ENCODE results near the gene KAT6B. TPM values are rescaled to one million over a fixed set of nuclear protein-coding genes. Genes with fewer than 3 reads are reported as not detected.

KAT6B gene
- total RNA-seq, 1 donor = 26.3 TPM

GRCh38 chr10:75062506-75063299 lies 236.3 kb downstream of the KAT6B start:
- DNase-seq (ENCODE audit: low read depth) = peak; percentile 21
- no peak for TF ChIP-seq CTCF (IDR thresholded peaks at IDR 0.05; ENCODE audit: insufficient read depth, low read depth, low read length)
- H3K4me3 ChIP-seq (ENCODE audit: low read depth, low read length) = no peak overlapping the region

DNA sequence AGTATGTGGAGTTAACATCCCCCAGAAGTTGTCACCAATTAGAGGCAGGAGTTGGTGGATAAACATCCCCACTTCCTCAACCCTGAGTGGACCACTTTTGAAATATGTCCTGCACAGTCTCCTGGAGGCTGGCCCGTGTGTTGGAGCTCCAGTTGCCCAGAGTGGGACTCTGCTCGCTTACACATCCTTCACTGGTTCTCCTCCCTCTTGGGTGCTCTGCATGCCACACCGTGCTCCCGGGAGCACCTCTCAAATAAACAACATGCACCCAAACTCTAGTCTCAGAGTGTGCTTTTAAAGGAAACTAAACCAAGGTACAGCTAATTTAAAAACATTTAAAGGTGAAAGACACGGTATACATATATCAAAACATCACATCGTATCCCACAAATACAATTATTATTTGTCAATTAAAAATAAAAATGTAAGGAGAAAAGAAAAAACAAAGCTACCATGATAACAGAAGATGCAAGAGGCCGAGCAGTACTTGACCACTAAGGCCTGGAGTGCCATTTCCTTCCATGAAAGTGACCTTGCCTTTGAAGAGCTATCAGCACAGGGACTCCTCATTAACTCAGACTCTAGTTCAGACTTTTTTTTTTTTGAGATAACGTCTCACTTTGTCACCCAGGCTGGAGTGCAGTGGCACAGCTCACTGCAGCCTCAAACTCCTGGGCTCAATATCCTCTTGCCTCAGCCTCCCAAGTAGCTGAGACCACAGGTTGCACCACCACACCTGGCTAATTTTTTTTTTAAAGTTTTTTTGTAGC lies 237.2 kb downstream of the KAT6B start:
- no peak overlapping the region for H3K4me3 ChIP-seq (ENCODE audit: low read depth, low read length)
- DNase-seq (ENCODE audit: low read depth) = no peak
- no peak for TF ChIP-seq CTCF (IDR thresholded peaks at IDR 0.05; ENCODE audit: insufficient read depth, low read depth, low read length)

- no peak overlapping the region for H3K4me3 ChIP-seq (ENCODE audit: low read depth, low read length)
- DNase-seq (ENCODE audit: low read depth) = no peak
- TF ChIP-seq CTCF (IDR thresholded peaks at IDR 0.05; ENCODE audit: insufficient read depth, low read depth, low read length) = no peak
Measured at GRCh38 chr10:75065076-75065475, 238.7 kb downstream of the KAT6B start.

- DNase-seq (ENCODE audit: low read depth) = no peak
- H3K4me3 ChIP-seq (ENCODE audit: low read depth, low read length) = no peak overlapping the region
- no peak for TF ChIP-seq CTCF (IDR thresholded peaks at IDR 0.05; ENCODE audit: insufficient read depth, low read depth, low read length)
Measured at GRCh38 chr10:75066271-75066670, 239.9 kb downstream of the KAT6B start.

DNA sequence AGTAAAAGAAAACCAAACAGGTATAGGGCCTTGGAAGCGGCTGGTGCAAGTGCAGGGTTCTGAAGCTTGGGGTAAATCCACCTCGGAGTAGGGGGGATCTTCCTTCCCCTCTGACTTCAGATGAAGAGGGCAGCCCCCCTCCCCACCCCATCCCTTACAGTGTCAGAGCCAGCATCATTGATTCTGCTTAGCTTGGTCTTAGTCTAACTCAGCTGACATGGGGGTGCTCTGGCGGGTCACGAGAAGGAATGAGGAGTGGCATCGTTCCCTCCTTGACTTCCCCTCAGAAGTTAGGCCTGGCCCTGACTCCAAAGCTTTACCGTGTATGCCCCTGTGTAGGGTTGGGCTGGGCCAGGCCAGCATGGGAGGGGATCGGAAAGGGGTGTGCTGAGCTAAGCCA lies 240.9 kb downstream of the KAT6B start:
- TF ChIP-seq CTCF (IDR thresholded peaks at IDR 0.05; ENCODE audit: insufficient read depth, low read depth, low read length) = no peak
- DNase-seq (ENCODE audit: low read depth) = no peak
- no peak overlapping the region for H3K4me3 ChIP-seq (ENCODE audit: low read depth, low read length)

- no peak for TF ChIP-seq CTCF (IDR thresholded peaks at IDR 0.05; ENCODE audit: insufficient read depth, low read depth, low read length)
- DNase-seq (ENCODE audit: low read depth) = no peak
- H3K4me3 ChIP-seq (ENCODE audit: low read depth, low read length) = no peak overlapping the region
Measured at GRCh38 chr10:75068523-75068922, 242.1 kb downstream of the KAT6B start.
